GM23338 (cell line): ENCODE results near the gene OR9I1. TPM values are rescaled to one million over a fixed set of nuclear protein-coding genes. Genes with fewer than 3 reads are reported as not detected.

ENCODE experiments used
- ATAC-seq: fragments of 200-7000 bp; cut with Tn5 transposase; 3 replicates; pipeline ENCODE4 v1.9.1; 2020
- DNase-seq: peaks from one replicate; pipeline ENCODE4 v3.0.0-alpha.2; 2015; ENCODE audit warnings: low spot score
- H2AFZ ChIP-seq: fragments of 200-600 bp; sonication (generic); 2 replicates; pipeline ENCODE4 v1.8.0; 2016; ENCODE audit warnings: antibody characterized with exemption, mild to moderate bottlenecking, moderate library complexity
- H3F3A ChIP-seq: fragments of 200-600 bp; sonication (generic); replicated peaks from 2 replicates; pipeline ENCODE4 v1.8.0; 2017; ENCODE audit warnings: antibody characterized with exemption, mixed run types, low read depth
- H3K27ac ChIP-seq: fragments of 200-600 bp; sonication (generic); 2 replicates; pipeline ENCODE4 v1.6.1; 2016; ENCODE audit warnings: low read depth
- H3K27me3 ChIP-seq: fragments of 200-600 bp; sonication (generic); 2 replicates; pipeline ENCODE4 v1.8.0; 2016; ENCODE audit warnings: mild to moderate bottlenecking, mixed run types, moderate library complexity; ENCODE audit not compliant: insufficient read depth
- H3K36me3 ChIP-seq: fragments of 200-600 bp; sonication (generic); 2 replicates; pipeline ENCODE4 v1.8.0; 2016; ENCODE audit warnings: mild to moderate bottlenecking; ENCODE audit not compliant: insufficient read depth
- H3K4me1 ChIP-seq: fragments of 200-600 bp; sonication (generic); 2 replicates; pipeline ENCODE4 v1.8.0; 2016; ENCODE audit warnings: mild to moderate bottlenecking, moderate library complexity; ENCODE audit not compliant: insufficient read depth
- H3K4me2 ChIP-seq: fragments of 200-600 bp; sonication (generic); 2 replicates; pipeline ENCODE4 v1.7.1; 2017; ENCODE audit warnings: mixed run types
- H3K4me3 ChIP-seq: fragments of 200-600 bp; sonication (generic); 2 replicates; pipeline ENCODE4 v1.6.1; 2016; ENCODE audit warnings: mixed run types
- H3K79me2 ChIP-seq: fragments of 200-600 bp; sonication (generic); replicated peaks from 2 replicates; pipeline ENCODE4 v1.8.0; 2017; ENCODE audit warnings: mild to moderate bottlenecking; ENCODE audit not compliant: insufficient read depth
- H3K9me2 ChIP-seq: fragments of 200-600 bp; sonication (generic); 2 replicates; pipeline ENCODE4 v1.8.0; 2017; ENCODE audit not compliant: insufficient read depth
- H4K20me1 ChIP-seq: fragments of 200-600 bp; sonication (generic); replicated peaks from 2 replicates; pipeline ENCODE4 v1.8.0; 2017; ENCODE audit warnings: mild to moderate bottlenecking; ENCODE audit not compliant: insufficient read depth
- H3K27ac Mint-ChIP-seq: 2 replicates; pipeline ENCODE4 v1.8.0; 2020; ENCODE audit warnings: inconsistent platforms, mild to moderate bottlenecking, moderate library complexity, mixed read lengths
- H3K27me3 Mint-ChIP-seq: 3 replicates; pipeline ENCODE4 v1.8.0; 2022; ENCODE audit warnings: low read depth, mild to moderate bottlenecking, moderate library complexity, mixed read lengths, inconsistent platforms; ENCODE audit not compliant: insufficient read depth, poor library complexity
- H3K36me3 Mint-ChIP-seq: 3 replicates; pipeline ENCODE4 v1.8.0; 2021; ENCODE audit warnings: low read depth, mild to moderate bottlenecking, inconsistent platforms, moderate library complexity, mixed read lengths
- H3K4me1 Mint-ChIP-seq: 3 replicates; pipeline ENCODE4 v1.8.0; 2020; ENCODE audit warnings: mild to moderate bottlenecking, inconsistent platforms, mixed read lengths
- H3K4me3 Mint-ChIP-seq: 3 replicates; pipeline ENCODE4 v1.8.0; 2021; ENCODE audit warnings: moderate library complexity, mild to moderate bottlenecking, inconsistent platforms, mixed read lengths
- H3K9me3 Mint-ChIP-seq: 3 replicates; pipeline ENCODE4 v1.8.0; 2020; ENCODE audit warnings: moderate library complexity, mild to moderate bottlenecking, inconsistent platforms, mixed read lengths
- ETS1 ChIP-seq: IDR thresholded peaks from 2 replicates; pipeline ENCODE4 v1.6.1; 2016; ENCODE audit warnings: antibody characterized with exemption
- REST ChIP-seq: IDR thresholded peaks from one replicate; pipeline ENCODE4 v1.6.1; 2018; ENCODE audit warnings: antibody characterized with exemption; ENCODE audit not compliant: unreplicated experiment
- ZNF114 ChIP-seq: fragments of 250-450 bp; sonication (Bioruptor Pico); IDR thresholded peaks from 2 replicates; pipeline ENCODE4 v1.5.0; 2020; ENCODE audit warnings: mild to moderate bottlenecking, moderate library complexity
- ZNF462 ChIP-seq: fragments of 250-450 bp; sonication (Bioruptor Pico); IDR thresholded peaks from 2 replicates; pipeline ENCODE4 v1.5.0; 2020; ENCODE audit warnings: mild to moderate bottlenecking, moderate library complexity
- polyA plus RNA-seq: library from polyadenylated mRNA; unstranded; fragments of >200 nt; fragmentation: Nextera tagmentation; extraction: Ambion mirVana; gene quantifications from 2 replicates; pipeline ENCODE4 v1.2.1, GENCODE V29; 2016
- total RNA-seq: library from RNA; depleted of rRNA; stranded (reverse); fragments of >200 nt; shearing (Covaris generic); gene quantifications from 2 replicates; pipeline ENCODE4 v1.2.3, GENCODE V29; 2014

Gene OR9I1
- total and polyA plus RNA-seq, 2 experiments from 2014 or later: not detected

- TF ChIP-seq ZNF462 (CRISPR knock-in tag): no peak
Observed at GRCh38 chr11:58135171-58135570, 9.8 kb upstream of the OR9I1 start (continued).

- Histone ChIP-seq H3K27me3 (no peaks in the 10 kb centered on the region), H3K9me2 (0 out of 2 replicates have a peak, but pooled peaks cover 5% of the 10 kb centered on the region), H4K20me1 (no peaks in the 10 kb centered on the region), H3K4me1 (no peaks in the 10 kb centered on the region), H3K36me3 (no peaks in the 10 kb centered on the region), H3K27ac (no peak overlapping the region), H2AFZ (peak overlapping the region; percentile 73), H3K79me2 (no peaks in the 10 kb centered on the region), H3F3A (no peaks in the 10 kb centered on the region), H3K4me2 (no peak overlapping the region), H3K4me3 (no peak overlapping the region)
- H3K36me3 Mint-ChIP-seq: no peaks in the 10 kb centered on the region
- H3K27me3 Mint-ChIP-seq: no peaks in the 10 kb centered on the region
- no peak for ATAC-seq
- H3K9me3 Mint-ChIP-seq: no peaks in the 10 kb centered on the region
- H3K4me3 Mint-ChIP-seq: no peak overlapping the region
- DNase-seq: peak; percentile 2
- no peak overlapping the region for H3K27ac Mint-ChIP-seq
- peaks cover 4% of the 10 kb centered on the region; the same call in 2 of the 3 replicates for H3K4me1 Mint-ChIP-seq
- no peak for TF ChIP-seq ZNF114 (CRISPR knock-in tag)
- TF ChIP-seq ZNF462 (CRISPR knock-in tag): no peak
- no peak for TF ChIP-seq ETS1
- TF ChIP-seq REST: no peak
Observed at GRCh38 chr11:58134151-58134550, 8.8 kb upstream of the OR9I1 start.
